ENCODE results near the gene RPL6.
"Not testable (repeated sequence)": the region's sequence is repeated elsewhere in the genome, so short reads cannot be mapped to it uniquely, and the experiment has no call there.

The RPL6 gene

GRCh38 chr12:112409906-112410244 lies 470 bp upstream of the RPL6 start:
- no peak for DNase-seq (ENCODE audit: low spot score)
- in situ Hi-C loops (cut with MboI; ENCODE audit: low pct_unique_long_range_greater_than_20kb, low sequenced_read_pairs, unreplicated experiment) = no loop called here
- TF ChIP-seq, protein P1, sequence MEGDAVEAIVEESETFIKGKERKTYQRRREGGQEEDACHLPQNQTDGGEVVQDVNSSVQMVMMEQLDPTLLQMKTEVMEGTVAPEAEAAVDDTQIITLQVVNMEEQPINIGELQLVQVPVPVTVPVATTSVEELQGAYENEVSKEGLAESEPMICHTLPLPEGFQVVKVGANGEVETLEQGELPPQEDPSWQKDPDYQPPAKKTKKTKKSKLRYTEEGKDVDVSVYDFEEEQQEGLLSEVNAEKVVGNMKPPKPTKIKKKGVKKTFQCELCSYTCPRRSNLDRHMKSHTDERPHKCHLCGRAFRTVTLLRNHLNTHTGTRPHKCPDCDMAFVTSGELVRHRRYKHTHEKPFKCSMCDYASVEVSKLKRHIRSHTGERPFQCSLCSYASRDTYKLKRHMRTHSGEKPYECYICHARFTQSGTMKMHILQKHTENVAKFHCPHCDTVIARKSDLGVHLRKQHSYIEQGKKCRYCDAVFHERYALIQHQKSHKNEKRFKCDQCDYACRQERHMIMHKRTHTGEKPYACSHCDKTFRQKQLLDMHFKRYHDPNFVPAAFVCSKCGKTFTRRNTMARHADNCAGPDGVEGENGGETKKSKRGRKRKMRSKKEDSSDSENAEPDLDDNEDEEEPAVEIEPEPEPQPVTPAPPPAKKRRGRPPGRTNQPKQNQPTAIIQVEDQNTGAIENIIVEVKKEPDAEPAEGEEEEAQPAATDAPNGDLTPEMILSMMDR (IDR thresholded peaks at IDR 0.05; ENCODE audit: extremely low read depth, insufficient read depth, missing control alignments) = no peak

DNA sequence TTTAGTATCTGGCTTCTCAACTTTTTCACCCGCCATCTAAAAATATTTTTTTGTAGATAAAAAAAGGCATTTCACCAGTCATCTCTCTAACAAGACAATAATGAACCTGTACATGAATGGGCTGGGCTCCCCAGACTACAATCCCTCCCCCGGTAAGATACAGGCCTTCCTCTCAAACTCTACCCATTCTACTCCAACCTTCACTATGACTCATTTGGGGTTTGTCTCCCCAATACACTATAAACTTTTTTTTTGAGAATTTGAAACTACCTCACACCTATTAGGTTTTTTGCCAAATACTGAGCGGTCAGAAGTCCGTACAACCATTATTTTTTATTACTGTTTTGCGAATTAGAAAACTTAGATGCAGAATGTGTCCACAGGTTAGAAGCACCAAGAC lies 784 bp downstream of the RPL6 start:
- in situ Hi-C loops (cut with MboI; ENCODE audit: low pct_unique_long_range_greater_than_20kb, low sequenced_read_pairs, unreplicated experiment) = no loop called here

GRCh38 chr12:112407683-112408082 lies 1.7 kb downstream of the RPL6 start:
- in situ Hi-C loops (cut with MboI; ENCODE audit: low pct_unique_long_range_greater_than_20kb, low sequenced_read_pairs, unreplicated experiment); DNase-seq (ENCODE audit: low spot score): not testable (repeated sequence)

More for the DNA sequence above, 784 bp downstream of the RPL6 start:
- DNase-seq (ENCODE audit: low spot score) = no peak
- TF ChIP-seq, protein P1 (IDR thresholded peaks at IDR 0.05; ENCODE audit: extremely low read depth, insufficient read depth, missing control alignments) = no peak

GRCh38 chr12:112406519-112407488 lies 2.6 kb downstream of the RPL6 start:
- DNase-seq (ENCODE audit: low spot score) = no peak
- in situ Hi-C loops (cut with MboI; ENCODE audit: low pct_unique_long_range_greater_than_20kb, low sequenced_read_pairs, unreplicated experiment) = no loop called here
- TF ChIP-seq, protein P1 (IDR thresholded peaks at IDR 0.05; ENCODE audit: extremely low read depth, insufficient read depth, missing control alignments) = no peak

- TF ChIP-seq, protein P1 (IDR thresholded peaks at IDR 0.05; ENCODE audit: extremely low read depth, insufficient read depth, missing control alignments) = no peak
- in situ Hi-C loops (cut with MboI; ENCODE audit: low pct_unique_long_range_greater_than_20kb, low sequenced_read_pairs, unreplicated experiment) = no loop called here
- no peak for DNase-seq (ENCODE audit: low spot score)
Measured at GRCh38 chr12:112401903-112402498, 7.4 kb downstream of the RPL6 start.

- TF ChIP-seq, protein P1 (IDR thresholded peaks at IDR 0.05; ENCODE audit: extremely low read depth, insufficient read depth, missing control alignments) = no peak
- in situ Hi-C loops (cut with MboI; ENCODE audit: low pct_unique_long_range_greater_than_20kb, low sequenced_read_pairs, unreplicated experiment) = no loop called here
- no peak for DNase-seq (ENCODE audit: low spot score)
Measured at GRCh38 chr12:112401054-112401453, 8.4 kb downstream of the RPL6 start.

- no peak for DNase-seq (ENCODE audit: low spot score)
- in situ Hi-C loops (cut with MboI; ENCODE audit: low pct_unique_long_range_greater_than_20kb, low sequenced_read_pairs, unreplicated experiment) = loop anchor here (25.0 kb wide), 1 partner anchor 456 kb away; no protein-coding TSS in a partner anchor
- TF ChIP-seq, protein P1 (IDR thresholded peaks at IDR 0.05; ENCODE audit: extremely low read depth, insufficient read depth, missing control alignments) = no peak
Measured at GRCh38 chr12:112393328-112393727, 16.1 kb downstream of the RPL6 start.

- in situ Hi-C loops (cut with MboI; ENCODE audit: low pct_unique_long_range_greater_than_20kb, low sequenced_read_pairs, unreplicated experiment) = loop anchor here (10.0 to 25.0 kb wide), 2 partner anchors 185 to 453 kb away; no protein-coding TSS in a partner anchor
- not testable (repeated sequence) for DNase-seq (ENCODE audit: low spot score)
Measured at GRCh38 chr12:112389922-112390654, 19.3 kb downstream of the RPL6 start.

Measured in GM13977 (cell line).